HepG2 (cell line): Measurements from ENCODE around the gene SOX12. TPM values are rescaled to one million over a fixed set of nuclear protein-coding genes. Genes with fewer than 3 reads are reported as not detected.

Source experiments
- AFF4 ChIP-seq: sonication (generic); formaldehyde crosslinking; IDR thresholded peaks from 2 replicates; pipeline ENCODE4 v1.4.0; 2020; ENCODE audit warnings: missing genetic modification reagents
- BHLHE40 ChIP-seq: IDR thresholded peaks from 2 replicates; pipeline ENCODE4 v1.6.1; 2011; ENCODE audit warnings: low read length, improper control_type of control experiment
- IKZF5 ChIP-seq: IDR thresholded peaks from 2 replicates; pipeline ENCODE4 v1.6.1; 2018; ENCODE audit warnings: missing genetic modification reagents, mild to moderate bottlenecking, missing compliant biosample characterization
- JUNB ChIP-seq: sonication (generic); formaldehyde crosslinking; IDR thresholded peaks from 2 replicates; pipeline ENCODE4 v1.8.0; 2022; ENCODE audit warnings: missing genetic modification reagents, mild to moderate bottlenecking, borderline replicate concordance
- KDM5B ChIP-seq: sonication (generic); formaldehyde crosslinking; IDR thresholded peaks from 2 replicates; pipeline ENCODE4 v1.4.0; 2020; ENCODE audit warnings: missing genetic modification reagents, mild to moderate bottlenecking, borderline replicate concordance
- MZF1 ChIP-seq: sonication (generic); formaldehyde crosslinking; IDR thresholded peaks from 2 replicates; pipeline ENCODE4 v1.8.1; 2023; ENCODE audit warnings: mild to moderate bottlenecking, missing genetic modification reagents, borderline replicate concordance
- NFE2L2 ChIP-seq: fragments of 150-350 bp; IDR thresholded peaks from 2 replicates; pipeline ENCODE4 v1.6.1; 2014; ENCODE audit warnings: low read length
- NR1H2 ChIP-seq: sonication (generic); formaldehyde crosslinking; IDR thresholded peaks from 2 replicates; pipeline ENCODE4 v1.8.1; 2022; ENCODE audit warnings: low read depth, missing genetic modification reagents, borderline replicate concordance
- REXO4 ChIP-seq: sonication (generic); formaldehyde crosslinking; IDR thresholded peaks from 2 replicates; pipeline ENCODE4 v1.8.0; 2022; ENCODE audit warnings: missing genetic modification reagents, mild to moderate bottlenecking, borderline replicate concordance
- SATB2 ChIP-seq: sonication (generic); formaldehyde crosslinking; IDR thresholded peaks from 2 replicates; pipeline ENCODE4 v1.5.0; 2020; ENCODE audit warnings: missing genetic modification reagents
- SETDB1 ChIP-seq: sonication (generic); formaldehyde crosslinking; IDR thresholded peaks from 2 replicates; pipeline ENCODE4 v1.5.1; 2020; ENCODE audit warnings: missing genetic modification reagents, mild to moderate bottlenecking, borderline replicate concordance
- SYNCRIP ChIP-seq: fragments of 200-400 bp; formaldehyde crosslinking; IDR thresholded peaks from 2 replicates; pipeline ENCODE4 v1.6.1; 2018; ENCODE audit warnings: mild to moderate bottlenecking, low read depth, low read length; ENCODE audit not compliant: insufficient read depth
- TEAD2 ChIP-seq: sonication (generic); formaldehyde crosslinking; IDR thresholded peaks from 2 replicates; pipeline ENCODE4 v1.9.0; 2021; ENCODE audit warnings: missing genetic modification reagents
- THAP8 ChIP-seq: sonication (generic); formaldehyde crosslinking; IDR thresholded peaks from 2 replicates; pipeline ENCODE4 v1.5.1; 2020; ENCODE audit warnings: missing genetic modification reagents, mild to moderate bottlenecking, borderline replicate concordance
- ZBTB46 ChIP-seq: sonication (generic); formaldehyde crosslinking; IDR thresholded peaks from 2 replicates; pipeline ENCODE4 v1.4.0; 2020; ENCODE audit warnings: mild to moderate bottlenecking, missing genetic modification reagents, borderline replicate concordance
- ZFP90 ChIP-seq: sonication (generic); formaldehyde crosslinking; IDR thresholded peaks from 2 replicates; pipeline ENCODE4 v1.8.0; 2022; ENCODE audit warnings: missing genetic modification reagents, mild to moderate bottlenecking, inconsistent platforms, borderline replicate concordance
- ZNF432 ChIP-seq: sonication (generic); formaldehyde crosslinking; IDR thresholded peaks from 2 replicates; pipeline ENCODE4 v1.5.0; 2020; ENCODE audit warnings: missing genetic modification reagents, mild to moderate bottlenecking, borderline replicate concordance
- ZNF501 ChIP-seq: sonication (generic); formaldehyde crosslinking; IDR thresholded peaks from 2 replicates; pipeline ENCODE4 v1.5.1; 2020; ENCODE audit warnings: mild to moderate bottlenecking, moderate library complexity, missing genetic modification reagents
- ZNF570 ChIP-seq: sonication (generic); formaldehyde crosslinking; IDR thresholded peaks from 2 replicates; pipeline ENCODE4 v1.4.0; 2020; ENCODE audit warnings: mild to moderate bottlenecking, missing genetic modification reagents, borderline replicate concordance
- ZNF781 ChIP-seq: sonication (generic); formaldehyde crosslinking; IDR thresholded peaks from 2 replicates; pipeline ENCODE4 v1.5.1; 2020; ENCODE audit warnings: borderline replicate concordance, mild to moderate bottlenecking, missing genetic modification reagents; ENCODE audit errors: not compliant biosample characterization
- ZSCAN29 ChIP-seq: sonication (generic); formaldehyde crosslinking; conservative IDR thresholded peaks from 2 replicates; pipeline ENCODE4 v1.4.0; 2020; ENCODE audit warnings: mild to moderate bottlenecking, missing genetic modification reagents
- polyA plus RNA-seq, 8 experiments: library from polyadenylated mRNA; depleted of rRNA in 3 of 8; stranded (reverse) in 7 of 8; unstranded in 1 of 8; fragments of >200 nt; fragmentation: Illumina TruSeq in 4 of 8; extraction: Trizol in 4 of 8; gene quantifications; 2 replicates each; pipeline versions ENCODE4 v1.2.1 to v1.2.3, GENCODE V29; 2011 to 2016; ENCODE audit warnings: low read depth in 4 of 8, missing spikeins in 1 of 8, mixed read lengths in 1 of 8; ENCODE audit not compliant: insufficient read depth in 1 of 8
- total RNA-seq, 5 experiments: library from RNA; depleted of rRNA; stranded (reverse); fragments of >200 nt; fragmentation: Illumina TruSeq; extraction: Trizol; gene quantifications; 2 replicates each; pipeline ENCODE4 v1.2.3, GENCODE V29; 2016; ENCODE audit warnings: low read depth in 1 of 5

The SOX12 gene
- total and polyA plus RNA-seq, 2 of the 13 experiments (the other 11 are each of a cell fraction or from before 2014, with no cell fraction given) = 10.0 to 18.7 TPM

GRCh38 chr20:362271-363254 lies 37.2 kb downstream of the SOX12 start (continued):
- TF ChIP-seq JUNB (CRISPR knock-in tag) (peak; percentile 69), BHLHE40 (peak; percentile 79), ZNF432 (CRISPR knock-in tag) (no peak), NR1H2 (CRISPR knock-in tag) (no peak; the same call in 1 of the 2 replicates), NFE2L2 (no peak; the same call in 1 of the 2 replicates), ZNF501 (CRISPR knock-in tag) (peak; percentile 98), ZFP90 (no peak; the same call in 1 of the 2 replicates), ZBTB46 (CRISPR knock-in tag) (no peak), KDM5B (CRISPR knock-in tag) (peak; percentile 98), SETDB1 (CRISPR knock-in tag) (no peak), TEAD2 (CRISPR knock-in tag) (no peak), ZNF570 (no peak), ZNF781 (CRISPR knock-in tag) (peak; percentile 98), AFF4 (CRISPR knock-in tag) (peak; percentile 97), THAP8 (CRISPR knock-in tag) (no peak), ZSCAN29 (CRISPR knock-in tag) (peak; percentile 98), MZF1 (CRISPR knock-in tag) (0 out of 2 replicates have a peak, but pooled peaks have one; percentile 18), SYNCRIP (no peak), IKZF5 (CRISPR knock-in tag) (peak; percentile 99), SATB2 (CRISPR knock-in tag) (no peak), REXO4 (0 out of 2 replicates have a peak, but pooled peaks have one; percentile 42)
